COLO668 (cell line): ENCODE data around the gene IGF2R.
"Not testable (repeated sequence)": the region's sequence is repeated elsewhere in the genome, so short reads cannot be mapped to it uniquely, and the experiment has no call there.

Experiments
- DNase-seq: peaks from one replicate; lab custom pipeline; 2025; ENCODE audit not compliant: unreplicated experiment; lab: John Stamatoyannopoulos, UW

IGF2R gene

DNA sequence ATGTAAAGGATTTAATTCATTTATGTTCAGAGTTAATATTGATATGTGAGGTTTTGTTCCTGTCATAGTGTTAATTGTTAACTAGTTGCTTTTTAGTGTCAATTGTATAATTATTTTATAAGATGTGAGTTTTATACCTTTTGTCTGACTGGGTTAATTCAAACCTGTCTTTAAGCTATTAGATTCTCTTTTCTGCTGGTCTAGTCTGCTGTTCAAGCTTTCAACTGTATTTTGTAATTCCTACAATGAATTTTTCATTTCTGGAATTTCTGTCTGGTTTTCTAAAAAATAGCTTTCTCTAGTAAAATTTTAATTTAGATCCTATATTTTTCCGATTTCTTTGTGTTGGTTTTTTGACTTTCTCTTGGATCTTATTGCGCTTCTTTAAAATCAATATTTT, 26.5 kb downstream of the IGF2R start:
- no peak for DNase-seq

DNA sequence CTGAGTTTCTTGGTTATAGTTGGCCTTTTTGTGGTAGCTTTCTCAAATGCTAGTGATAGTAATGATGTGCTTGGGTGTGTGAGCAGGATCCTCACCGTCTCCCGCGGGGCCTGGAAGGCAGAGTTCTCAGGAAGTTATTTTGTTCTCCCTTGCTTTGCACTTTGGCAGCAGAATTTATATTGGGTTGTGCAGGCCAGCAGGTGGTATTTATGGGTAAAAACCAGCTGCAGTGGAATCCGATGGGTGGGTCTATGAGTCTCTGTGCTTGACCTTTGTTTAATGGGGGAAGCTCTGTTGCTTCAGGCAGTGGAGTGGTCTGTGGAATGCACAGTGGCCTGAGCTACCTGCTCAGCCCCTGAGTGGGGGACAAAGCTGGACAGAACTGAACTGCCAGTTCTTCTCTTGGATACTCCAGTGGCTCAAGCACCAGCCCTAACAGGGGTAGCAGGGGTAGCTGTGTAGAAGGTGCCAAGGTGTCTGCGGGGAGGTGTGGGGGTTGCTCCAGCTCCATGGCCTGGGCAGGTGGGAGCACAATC, 27.3 kb downstream of the IGF2R start:
- no peak for DNase-seq

DNA sequence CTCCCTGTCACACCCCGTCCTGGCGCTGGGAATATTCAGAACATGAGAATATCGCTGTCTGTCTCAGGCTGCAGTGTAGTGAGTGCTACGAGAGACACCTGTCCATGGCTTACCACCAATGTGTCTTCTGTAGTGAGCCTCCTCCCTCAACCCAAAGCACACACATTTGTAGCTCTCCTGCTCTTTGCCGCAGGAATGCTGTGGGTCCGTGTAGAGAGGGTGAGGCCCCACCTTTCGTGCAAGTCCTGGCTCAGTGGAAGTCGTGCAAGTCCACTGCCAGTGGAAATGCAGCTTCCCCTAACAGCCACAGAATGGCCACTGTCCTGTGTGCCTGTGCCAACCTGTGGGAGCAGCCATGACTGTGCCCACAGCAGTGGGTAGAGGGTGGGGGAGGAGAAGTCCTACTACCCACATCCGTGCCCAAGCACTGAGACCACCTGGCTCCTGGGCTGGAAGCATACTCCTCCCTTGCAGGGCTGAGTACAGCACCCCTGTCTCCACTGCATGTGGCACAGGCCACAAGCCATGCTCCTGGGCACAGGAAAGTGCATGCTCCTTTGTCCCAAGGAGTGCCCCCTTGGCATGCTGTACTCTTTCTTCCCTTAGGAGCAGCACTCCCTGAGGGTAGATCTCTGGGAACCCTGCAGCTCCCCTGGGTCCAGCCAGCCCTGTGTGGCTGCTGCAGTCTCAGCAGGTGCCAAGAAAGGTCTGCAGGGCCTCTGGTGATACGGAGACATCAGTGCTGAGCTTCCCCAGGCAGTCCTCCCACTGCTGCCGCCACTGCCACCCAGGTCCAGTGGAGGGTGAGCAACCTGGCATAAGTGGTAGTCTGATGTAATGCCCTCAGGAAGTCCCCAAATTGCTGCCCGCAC, 28.0 kb downstream of the IGF2R start:
- no peak for DNase-seq

DNA sequence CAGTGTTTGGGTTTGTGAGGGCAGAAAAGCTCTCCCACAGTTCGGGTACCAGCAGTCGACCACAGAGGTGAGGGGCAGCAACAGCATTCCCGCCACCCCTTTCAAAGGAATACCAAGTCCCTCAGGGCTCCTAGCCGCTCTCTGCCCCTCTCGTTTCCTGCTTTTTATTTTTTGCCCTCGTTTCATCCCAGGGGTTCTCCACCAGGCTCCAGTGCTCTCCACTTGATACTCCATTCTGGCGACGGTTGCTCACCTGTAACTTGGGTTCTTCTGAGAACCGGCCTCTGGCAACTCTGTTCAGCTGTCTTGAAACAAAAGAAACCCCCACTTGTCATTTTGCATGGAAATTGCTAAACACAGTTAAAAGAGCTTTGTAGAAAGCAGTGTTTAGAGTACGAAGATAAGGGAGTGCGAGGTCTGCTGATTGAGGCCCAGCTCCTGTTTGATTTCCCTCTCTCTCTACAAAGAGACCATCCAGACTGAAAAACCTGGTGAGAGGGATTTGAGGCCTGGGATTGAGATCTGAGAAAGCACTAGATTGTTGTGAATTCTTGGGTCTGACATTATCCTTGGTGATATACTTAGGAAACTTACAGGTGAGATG, 28.7 kb downstream of the IGF2R start:
- no peak for DNase-seq

DNA sequence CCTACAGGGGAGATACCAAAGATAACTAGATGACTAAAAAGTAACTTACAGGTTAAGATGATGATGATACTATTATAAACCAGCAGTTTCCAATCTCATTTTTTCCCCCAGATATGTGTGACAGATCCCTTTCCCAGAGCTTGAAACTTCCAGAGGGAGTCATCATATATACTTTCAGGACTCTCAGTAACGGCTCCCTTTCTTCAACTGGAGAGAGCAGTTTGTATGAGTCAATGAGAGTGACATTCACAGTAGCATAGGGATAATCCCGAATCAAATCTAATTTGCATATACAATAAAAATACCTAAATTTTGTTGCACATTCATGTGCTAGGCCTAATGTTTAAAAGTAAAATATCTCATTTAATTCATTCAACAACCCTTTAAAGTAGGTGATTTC, 29.7 kb downstream of the IGF2R start:
- DNase-seq, result no peak

DNA sequence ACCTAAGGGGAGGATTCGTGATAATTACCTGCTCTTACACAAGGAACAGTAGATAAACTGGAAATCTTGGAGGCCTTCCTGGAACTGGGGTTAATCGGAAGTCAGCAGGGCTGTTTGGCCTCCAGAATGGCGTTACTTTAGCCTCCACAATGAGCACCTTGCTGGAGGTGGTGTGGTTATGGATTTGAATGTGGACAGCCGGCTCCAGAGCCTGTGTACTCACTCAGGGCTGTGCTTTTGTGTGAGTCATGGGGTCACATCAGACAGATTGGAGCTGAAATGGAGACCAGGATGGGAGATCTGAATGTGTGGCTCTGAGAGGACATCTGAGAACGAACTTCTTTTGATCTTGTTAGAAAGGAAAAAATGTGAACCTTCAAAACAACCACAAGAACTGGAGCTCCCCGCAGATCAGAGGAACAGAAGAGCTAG, 30.4 kb downstream of the IGF2R start:
- no peak for DNase-seq

DNA sequence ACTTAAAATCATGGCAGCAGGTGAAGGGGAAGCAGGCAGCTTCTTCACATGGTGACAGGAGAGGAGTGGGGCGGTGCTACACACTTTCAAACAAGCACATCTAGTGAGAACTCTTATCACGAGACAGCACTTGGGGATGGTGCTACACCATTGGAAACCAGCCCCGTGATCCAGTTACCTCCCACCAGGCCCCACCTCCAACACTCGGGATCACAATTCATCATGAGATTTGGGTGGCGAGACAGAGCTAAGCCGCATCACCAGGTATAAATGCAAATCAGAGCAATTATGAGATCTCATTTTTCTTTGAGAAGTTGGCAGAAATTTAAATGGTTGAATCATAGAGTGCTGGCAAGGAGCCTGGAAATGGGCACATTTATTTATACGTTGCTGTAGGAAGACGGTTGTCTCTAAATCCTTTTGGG, 31.4 kb downstream of the IGF2R start:
- DNase-seq, result no peak

DNA sequence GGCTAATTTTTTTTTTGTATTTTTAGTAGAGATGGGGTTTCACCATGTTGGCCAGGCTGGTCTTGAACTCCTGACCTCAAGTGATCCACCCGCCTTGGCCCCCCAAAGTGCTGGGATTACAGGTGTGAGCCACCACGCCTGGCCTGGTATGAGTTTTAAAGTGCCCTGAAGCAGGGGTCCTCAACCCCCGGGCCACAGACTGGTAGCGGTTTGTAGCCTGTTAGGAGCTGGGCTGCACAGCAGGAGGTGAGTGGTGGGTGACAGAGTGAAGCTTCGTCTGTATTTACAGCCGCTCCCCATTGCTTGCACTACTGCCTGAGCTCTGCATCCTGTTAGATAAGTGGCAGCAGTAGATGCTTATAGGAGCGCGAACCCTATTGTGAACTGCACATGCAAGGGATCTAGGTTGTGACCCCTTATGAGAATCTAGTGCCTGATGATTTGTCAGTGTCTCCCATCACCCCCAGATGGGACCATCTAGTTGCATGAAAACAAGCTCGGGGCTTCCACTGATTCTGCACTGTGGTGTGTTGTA, 32.1 kb downstream of the IGF2R start:
- not testable (repeated sequence) for DNase-seq

DNA sequence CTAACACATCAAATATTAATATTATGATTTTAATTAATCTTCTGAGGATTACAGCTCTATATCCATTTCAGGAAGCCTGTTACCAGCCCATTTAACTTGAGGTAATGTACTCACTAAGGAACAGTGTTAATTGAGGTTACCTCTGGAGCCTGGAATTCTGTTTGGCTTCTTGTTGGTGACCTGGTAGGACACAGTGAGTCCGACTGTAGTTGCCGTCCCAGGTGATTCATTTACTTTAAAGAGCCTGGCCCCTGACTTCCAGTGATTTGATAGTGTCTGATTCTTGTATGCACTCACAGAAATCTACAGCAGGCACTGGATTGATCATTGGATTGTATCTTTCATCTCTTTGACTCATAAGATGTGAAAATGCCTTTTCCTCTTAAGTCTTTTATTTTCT, 34.0 kb downstream of the IGF2R start:
- no peak for DNase-seq

DNA sequence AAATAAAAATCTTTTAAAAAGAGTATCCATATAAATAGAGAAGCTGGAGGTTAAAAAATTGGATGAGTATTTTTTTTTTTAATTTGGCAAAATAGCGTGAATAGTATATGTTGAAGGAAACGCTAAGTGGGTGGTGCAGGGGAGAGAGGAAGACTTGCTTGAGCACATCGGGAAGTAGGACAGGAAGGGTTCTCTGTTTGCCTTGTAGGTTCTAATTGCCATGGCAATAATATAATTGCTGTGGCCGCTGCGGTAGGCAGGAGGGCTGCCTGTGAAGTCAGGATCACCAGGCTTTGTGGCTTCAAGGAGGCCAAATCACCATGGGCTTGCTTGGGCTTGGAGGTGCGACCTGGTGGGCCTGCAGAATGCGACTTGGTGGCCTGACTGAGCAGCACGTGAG, 35.1 kb downstream of the IGF2R start:
- no peak for DNase-seq

DNA sequence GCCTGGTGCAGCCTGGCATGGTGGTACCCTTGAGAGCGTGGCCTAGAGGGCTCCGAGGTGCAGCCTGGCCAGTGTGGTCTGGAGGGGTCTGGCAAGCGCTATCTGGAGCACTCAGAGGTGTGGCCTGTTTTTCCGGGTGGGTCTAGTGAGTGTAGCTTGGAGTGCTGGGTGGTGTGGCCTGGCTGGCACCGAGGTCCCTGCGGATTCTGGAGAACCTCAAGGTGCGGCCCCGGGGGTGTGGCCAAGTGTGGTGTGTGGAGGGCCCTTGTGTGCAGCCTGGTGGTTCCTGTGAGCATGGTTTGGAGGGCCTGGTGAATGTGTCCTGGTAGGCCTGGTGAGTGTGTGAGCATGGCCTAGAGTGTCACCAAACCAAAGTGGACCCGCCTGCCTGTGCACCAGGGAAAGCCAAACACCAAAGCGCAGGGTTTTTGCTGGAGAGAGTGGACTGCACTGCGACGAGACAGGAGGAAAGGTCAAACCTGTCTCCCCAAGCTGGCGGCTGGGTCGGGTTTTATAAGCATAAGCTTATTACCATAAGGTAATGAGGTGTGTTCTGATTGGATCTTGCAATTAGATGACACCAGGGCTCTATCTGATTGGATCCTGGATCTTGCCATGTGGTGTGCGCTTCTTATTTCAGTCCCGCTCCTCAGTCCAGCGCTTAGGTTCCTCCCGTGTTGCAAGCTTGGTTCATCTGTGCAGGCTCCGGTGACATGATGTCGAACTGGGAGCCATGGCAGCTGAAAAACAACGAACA, 35.7 kb downstream of the IGF2R start:
- DNase-seq, result no peak

DNA sequence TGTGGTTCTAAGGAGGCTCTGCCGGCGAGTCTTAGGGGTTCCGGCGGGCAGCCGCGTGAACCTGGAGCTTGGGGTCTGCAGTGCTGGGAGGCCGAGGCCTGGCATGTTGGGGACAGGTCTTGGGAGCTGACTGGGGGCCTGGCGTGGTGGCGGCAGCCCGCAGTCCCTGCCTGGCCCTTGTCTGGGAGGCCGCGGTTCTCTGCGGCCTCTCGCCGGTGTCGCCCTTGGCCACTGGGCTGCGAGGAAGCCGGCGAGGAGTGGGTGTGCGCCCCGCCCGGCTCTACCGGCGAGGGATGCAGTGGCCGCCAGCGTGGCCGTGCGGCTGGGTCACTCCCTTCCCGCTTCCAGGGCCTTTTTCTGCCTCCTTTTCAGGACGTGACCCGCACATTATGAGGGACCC, 36.3 kb downstream of the IGF2R start:
- no peak for DNase-seq

DNA sequence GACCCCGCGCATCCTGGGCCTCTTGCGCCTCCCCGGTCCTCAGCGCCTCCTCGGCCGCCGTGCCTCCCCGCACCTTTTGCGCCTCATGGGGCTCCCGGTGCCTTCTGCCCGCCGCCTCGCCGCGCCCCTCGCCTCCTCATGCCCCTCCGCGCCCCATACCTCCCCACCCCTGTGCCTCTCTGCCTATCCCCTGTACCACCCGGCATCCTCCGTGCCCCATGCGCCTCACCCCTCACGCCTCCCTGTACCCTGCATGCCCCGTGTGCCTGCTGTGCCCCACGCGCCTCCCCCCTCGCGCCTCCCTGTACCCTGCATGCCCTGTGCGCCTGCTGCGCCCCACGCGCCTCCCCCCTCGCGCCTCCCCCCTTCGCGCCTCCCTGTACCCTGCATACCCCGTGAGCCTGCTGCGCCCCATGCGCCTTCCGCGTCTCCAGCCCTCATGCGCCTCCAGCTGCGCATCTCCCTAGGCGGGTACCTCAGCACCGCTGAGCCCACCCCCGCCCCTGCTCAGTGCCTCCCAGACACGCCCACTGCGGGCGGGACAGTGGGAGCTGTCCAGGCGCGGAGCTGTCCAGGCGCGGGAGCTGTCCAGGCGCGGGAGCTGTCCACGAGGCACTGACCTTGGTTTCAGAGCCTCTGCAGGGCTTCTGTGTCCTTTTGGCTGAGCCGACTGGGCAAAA, 37.1 kb downstream of the IGF2R start:
- no peak for DNase-seq

DNA sequence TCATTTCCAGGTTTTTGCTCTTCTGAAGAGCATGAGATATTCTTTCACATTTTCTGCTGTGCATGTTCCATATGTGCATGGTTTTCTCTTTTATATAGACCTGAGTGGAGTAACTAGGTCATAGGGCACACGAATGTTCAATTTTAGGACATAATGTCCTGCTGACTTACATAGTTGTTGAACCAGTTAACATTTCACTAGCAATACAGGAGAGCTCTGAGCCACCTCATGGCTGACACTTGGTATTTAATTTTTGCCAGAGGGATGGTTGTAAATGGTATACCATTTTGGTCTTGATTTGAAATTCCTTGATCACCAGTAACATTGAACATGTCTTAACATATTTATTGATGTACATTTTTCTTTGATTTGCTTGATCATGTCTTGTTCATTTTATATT, 38.3 kb downstream of the IGF2R start:
- DNase-seq, result no peak

DNA sequence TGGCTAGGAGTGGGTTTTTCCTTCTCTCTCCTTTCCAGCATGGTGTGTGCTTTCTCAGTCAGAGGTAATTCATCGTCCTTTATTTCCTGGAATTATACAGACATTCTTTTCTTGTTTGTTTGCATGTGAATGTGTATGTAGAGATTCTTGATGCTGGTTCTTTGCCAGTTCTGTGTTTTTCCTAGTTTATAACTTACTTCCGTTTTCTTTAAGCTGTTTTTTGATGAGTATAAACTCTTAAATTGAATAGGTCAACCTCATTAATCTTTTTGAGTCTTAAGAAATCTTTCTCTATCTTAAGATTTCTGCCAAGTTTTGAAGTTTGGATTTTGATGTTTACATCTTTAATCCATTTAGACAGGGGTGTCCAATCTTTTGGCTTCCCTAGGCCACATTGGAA, 38.7 kb downstream of the IGF2R start:
- no peak for DNase-seq

DNA sequence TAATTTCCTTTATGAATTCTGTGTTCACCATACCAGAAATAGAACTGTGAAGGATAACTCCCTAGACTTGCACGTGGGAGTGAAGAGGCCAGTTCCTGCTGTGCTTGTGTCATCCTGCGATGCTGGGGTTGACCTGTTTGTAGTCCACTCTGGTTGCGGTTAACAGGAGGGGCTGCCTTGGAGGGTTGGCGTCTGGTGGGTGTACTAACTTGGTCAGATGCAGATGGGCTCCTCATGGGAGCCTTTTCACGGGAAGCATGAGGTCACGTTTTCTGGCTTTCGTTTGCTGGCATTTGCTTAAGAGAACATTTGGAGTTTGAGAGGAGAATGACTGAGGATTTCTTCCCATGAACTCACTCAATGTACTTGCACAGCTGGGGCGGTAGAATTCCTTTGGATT, 41.2 kb downstream of the IGF2R start:
- no peak for DNase-seq

DNA sequence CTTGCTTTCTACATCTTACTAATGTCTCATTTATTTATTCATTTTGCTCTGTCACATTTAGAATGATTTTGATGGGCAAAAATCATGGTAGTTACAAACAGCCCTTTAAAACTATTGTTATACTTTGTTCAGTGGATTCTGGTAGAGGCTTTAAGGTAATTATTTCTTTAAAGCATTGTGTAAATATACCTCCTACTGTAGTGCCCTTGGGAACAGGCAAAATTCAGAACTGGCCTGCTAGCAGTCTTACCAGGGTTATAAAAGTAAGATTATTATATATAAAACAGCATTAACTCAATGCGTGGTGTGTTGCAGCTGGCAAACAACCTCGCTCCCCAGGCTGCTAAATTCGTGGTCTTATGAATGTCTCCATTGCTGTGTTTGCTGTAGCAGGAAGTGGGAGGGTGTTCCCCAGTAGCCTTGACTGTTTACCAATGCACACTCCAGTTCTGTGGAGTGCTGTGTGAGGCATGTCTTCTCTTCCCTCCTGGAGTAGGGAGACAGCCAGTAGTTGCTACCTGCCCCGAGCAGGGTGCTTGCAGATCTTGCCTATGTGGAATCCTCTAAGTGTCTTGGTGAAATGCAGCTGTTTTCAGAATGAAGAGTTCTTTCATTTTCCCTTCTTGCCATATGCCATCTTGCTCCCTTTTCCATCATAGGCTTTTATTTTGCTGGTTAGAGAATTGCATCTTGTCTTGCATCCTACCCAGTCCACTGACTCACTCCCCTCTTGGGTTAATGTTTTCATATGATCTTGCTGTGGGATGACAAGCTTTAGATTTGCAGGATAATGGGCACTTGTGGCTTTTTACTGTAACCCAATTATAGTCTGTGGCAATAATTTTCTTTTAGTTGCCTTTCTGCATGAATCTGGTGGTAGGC, 45.3 kb downstream of the IGF2R start:
- DNase-seq, result no peak

DNA sequence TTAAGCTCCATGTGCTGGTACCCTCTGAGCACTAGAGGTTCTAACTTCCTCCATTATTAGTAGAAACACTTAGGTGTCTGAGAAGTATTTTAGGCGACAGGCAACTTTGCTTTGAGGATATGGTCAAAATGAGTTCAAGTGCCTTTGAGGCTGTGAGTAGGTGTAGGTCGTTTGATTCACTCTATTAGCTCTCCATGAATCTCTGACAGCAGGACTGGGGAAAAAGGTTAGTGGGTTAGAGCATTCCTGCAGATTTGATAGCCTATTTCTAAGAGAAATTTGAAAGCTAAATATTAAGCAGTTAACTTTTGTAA, 45.9 kb downstream of the IGF2R start:
- no peak for DNase-seq

DNA sequence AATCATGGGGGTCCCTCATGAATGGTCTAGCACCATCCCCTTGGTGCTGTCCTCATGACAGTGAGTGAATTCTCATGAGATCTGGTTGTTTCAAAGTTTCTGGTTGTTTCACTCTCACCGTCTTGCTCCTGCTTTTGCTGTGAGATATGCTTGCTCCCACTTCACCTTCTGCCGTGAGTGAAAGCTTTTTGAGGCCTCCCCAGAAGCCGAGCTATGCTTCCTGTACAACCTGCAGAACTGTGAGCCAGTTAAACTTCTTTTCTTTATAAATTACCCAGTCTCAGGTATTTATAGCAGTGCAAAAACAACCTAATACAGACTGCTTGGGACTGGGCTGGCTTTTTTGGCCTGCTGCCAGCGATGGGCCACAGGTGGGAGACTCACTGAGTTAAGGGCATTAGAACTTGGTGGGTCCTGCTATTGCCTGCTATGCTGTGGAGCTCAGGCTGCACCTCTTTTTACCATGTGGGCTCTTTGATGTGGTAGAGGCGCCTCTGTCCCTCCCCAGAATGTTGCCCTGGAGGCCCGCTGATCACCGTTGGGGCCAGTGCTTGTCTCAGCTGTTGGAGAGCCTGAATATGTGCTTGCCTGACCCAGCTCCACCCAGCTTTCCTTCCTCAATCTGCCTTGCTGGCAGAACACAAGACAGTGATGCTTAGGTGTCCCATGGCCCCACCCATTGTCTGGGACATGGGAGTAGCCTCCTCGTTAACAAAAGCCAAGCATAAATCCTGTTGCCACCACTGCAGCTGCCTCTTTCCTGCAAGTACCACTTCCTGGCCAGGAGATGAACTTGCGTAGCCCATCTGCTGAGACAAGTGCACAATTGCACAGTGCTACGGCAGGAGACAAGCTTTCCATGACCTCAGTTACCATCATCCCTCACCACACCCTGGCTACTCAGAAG, 47.1 kb downstream of the IGF2R start:
- DNase-seq, result no peak
